H9 (cell line): ENCODE results near the gene ST8SIA6. TPM values are rescaled to one million over a fixed set of nuclear protein-coding genes. Genes with fewer than 3 reads are reported as not detected.

Experiments
- DNase-seq: peaks from one replicate; pipeline ENCODE4 v3.0.0-alpha.2; 2017
- H2AFZ ChIP-seq: one replicate; pipeline ENCODE4 v1.6.1; 2013; ENCODE audit warnings: mild to moderate bottlenecking, low read length, control low read depth, moderate library complexity
- H2AK5ac ChIP-seq: 2 replicates; pipeline ENCODE4 v1.6.1; 2013; ENCODE audit warnings: low read length, control low read depth, mixed read lengths; ENCODE audit not compliant: insufficient read length
- H2BK120ac ChIP-seq: one replicate; pipeline ENCODE4 v1.6.1; 2013; ENCODE audit warnings: low read depth, mild to moderate bottlenecking, low read length, control low read depth, inconsistent platforms; ENCODE audit not compliant: poor library complexity, severe bottlenecking
- H2BK12ac ChIP-seq: 2 replicates; pipeline ENCODE4 v1.6.1; 2013; ENCODE audit warnings: low read length, control low read depth, mixed read lengths, low read depth; ENCODE audit not compliant: insufficient read length
- H2BK15ac ChIP-seq: 2 replicates; pipeline ENCODE4 v1.6.1; 2013; ENCODE audit warnings: low read depth, low read length, control low read depth
- H2BK20ac ChIP-seq: one replicate; pipeline ENCODE4 v1.6.1; 2013; ENCODE audit warnings: low read depth, mild to moderate bottlenecking, low read length, control low read depth, inconsistent platforms; ENCODE audit not compliant: poor library complexity, severe bottlenecking
- H2BK5ac ChIP-seq: 2 replicates; pipeline ENCODE4 v1.6.1; 2013; ENCODE audit warnings: low read length, control low read depth, mixed read lengths; ENCODE audit not compliant: insufficient read length
- H3K14ac ChIP-seq: 2 replicates; pipeline ENCODE4 v1.6.1; 2013; ENCODE audit warnings: low read length, control low read depth; ENCODE audit not compliant: insufficient read depth
- H3K18ac ChIP-seq: 2 replicates; pipeline ENCODE4 v1.6.1; 2013; ENCODE audit warnings: low read depth, mild to moderate bottlenecking, mixed read lengths, low read length, control low read depth; ENCODE audit not compliant: insufficient read length
- H3K23ac ChIP-seq: 2 replicates; pipeline ENCODE4 v1.6.1; 2013; ENCODE audit warnings: low read length, control low read depth, mixed read lengths, low read depth; ENCODE audit not compliant: insufficient read length
- H3K23me2 ChIP-seq: 2 replicates; pipeline ENCODE4 v1.6.1; 2013; ENCODE audit warnings: low read depth, mild to moderate bottlenecking, mixed read lengths, low read length, control low read depth; ENCODE audit not compliant: insufficient read length, poor library complexity, severe bottlenecking
- H3K27ac ChIP-seq: 2 replicates; pipeline ENCODE4 v1.5.1; 2013; ENCODE audit warnings: low read length, control low read depth, mixed read lengths, low read depth; ENCODE audit not compliant: insufficient read length
- H3K27me3 ChIP-seq: 2 replicates; pipeline ENCODE4 v1.6.1; 2013; ENCODE audit warnings: low read length, control low read depth, inconsistent platforms; ENCODE audit not compliant: insufficient read depth
- H3K4ac ChIP-seq: 2 replicates; pipeline ENCODE4 v1.6.1; 2013; ENCODE audit warnings: low read depth, mild to moderate bottlenecking, control low read depth, inconsistent platforms, low read length, moderate library complexity
- H3K4me1 ChIP-seq: 2 replicates; pipeline ENCODE4 v1.6.1; 2013; ENCODE audit warnings: low read length, control low read depth, inconsistent platforms; ENCODE audit not compliant: insufficient read depth
- H3K4me2 ChIP-seq: 2 replicates; pipeline ENCODE4 v1.6.1; 2013; ENCODE audit warnings: low read length, control low read depth, mixed read lengths; ENCODE audit not compliant: insufficient read length, insufficient read depth
- H3K56ac ChIP-seq: 2 replicates; pipeline ENCODE4 v1.6.1; 2013; ENCODE audit warnings: low read depth, mild to moderate bottlenecking, mixed read lengths, low read length, control low read depth; ENCODE audit not compliant: insufficient read length
- H3K79me1 ChIP-seq: 2 replicates; pipeline ENCODE4 v1.6.1; 2013; ENCODE audit warnings: low read depth, mild to moderate bottlenecking, moderate library complexity, low read length, control low read depth, inconsistent platforms; ENCODE audit not compliant: insufficient read depth, poor library complexity, severe bottlenecking
- H3K79me2 ChIP-seq: 2 replicates; pipeline ENCODE4 v1.6.1; 2013; ENCODE audit warnings: low read length, control low read depth, inconsistent platforms; ENCODE audit not compliant: insufficient read depth
- H3K9ac ChIP-seq: 2 replicates; pipeline ENCODE4 v1.6.1; 2013; ENCODE audit warnings: low read length, control low read depth, mixed read lengths; ENCODE audit not compliant: insufficient read length; ENCODE audit errors: extremely low read depth
- H3K9me3 ChIP-seq: one replicate; pipeline ENCODE4 v1.6.1; 2013; ENCODE audit warnings: low read depth, low read length, inconsistent platforms; ENCODE audit not compliant: control insufficient read depth
- H3T11ph ChIP-seq: one replicate; pipeline ENCODE4 v1.6.1; 2013; ENCODE audit warnings: mild to moderate bottlenecking, low read length, control low read depth, inconsistent platforms
- H4K20me1 ChIP-seq: one replicate; pipeline ENCODE4 v1.6.1; 2013; ENCODE audit not compliant: control insufficient read depth, insufficient read length, insufficient read depth
- H4K5ac ChIP-seq: 2 replicates; pipeline ENCODE4 v1.6.1; 2013; ENCODE audit warnings: low read depth, mild to moderate bottlenecking, mixed read lengths, low read length, control low read depth; ENCODE audit not compliant: insufficient read length
- H4K8ac ChIP-seq: replicated peaks from 2 replicates; pipeline ENCODE4 v1.6.1; 2013; ENCODE audit warnings: low read length, control low read depth, mixed read lengths, low read depth; ENCODE audit not compliant: insufficient read length
- H4K91ac ChIP-seq: 2 replicates; pipeline ENCODE4 v1.6.1; 2013; ENCODE audit warnings: low read depth, mild to moderate bottlenecking, moderate library complexity, mixed read lengths, low read length, control low read depth; ENCODE audit not compliant: insufficient read length
- H3K27ac Mint-ChIP-seq, 3 experiments: 2 replicates in 2 of 3; 3 replicates in 1 of 3; pipeline ENCODE4 v1.8.0; 2020 to 2021; ENCODE audit warnings: mixed read lengths in 3 of 3, mild to moderate bottlenecking in 1 of 3, moderate library complexity in 1 of 3
- H3K27me3 Mint-ChIP-seq: 2 replicates; pipeline ENCODE4 v1.8.0; 2021; ENCODE audit warnings: low read depth, mild to moderate bottlenecking, moderate library complexity, mixed read lengths
- H3K36me3 Mint-ChIP-seq, 3 experiments: 2 replicates in 2 of 3; 3 replicates in 1 of 3; pipeline ENCODE4 v1.8.0; 2020 to 2021; ENCODE audit warnings: low read depth in 3 of 3, mixed read lengths in 3 of 3; ENCODE audit not compliant: insufficient read depth in 1 of 3
- H3K4me1 Mint-ChIP-seq, 2 experiments: 2 replicates each; pipeline ENCODE4 v1.8.0; 2020; ENCODE audit warnings: mixed read lengths in 2 of 2
- H3K4me3 Mint-ChIP-seq, 2 experiments: 2 replicates in 1 of 2; 3 replicates in 1 of 2; pipeline ENCODE4 v1.8.0; 2020 to 2021; ENCODE audit warnings: mild to moderate bottlenecking in 2 of 2, mixed read lengths in 2 of 2, moderate library complexity in 1 of 2
- H3K9me3 Mint-ChIP-seq, 2 experiments: 2 replicates in 1 of 2; 3 replicates in 1 of 2; pipeline ENCODE4 v1.8.0; 2020; ENCODE audit warnings: mild to moderate bottlenecking in 2 of 2, mixed read lengths in 2 of 2, moderate library complexity in 1 of 2
- CTCF ChIP-seq: fragments of 200-600 bp; sonication (generic); conservative IDR thresholded peaks from 3 replicates; pipeline ENCODE4 v1.8.0; 2021; ENCODE audit warnings: antibody characterized with exemption, mild to moderate bottlenecking
- WGBS: extraction: QIAGEN DNeasy Blood & Tissue Kit; methylation state at CpG from one replicate; pipeline ENCODE4 v1.1.7; 2013; ENCODE audit warnings: missing lambda C conversion rate, low lambda C conversion rate, mixed read lengths; ENCODE audit not compliant: insufficient read length; ENCODE audit errors: extremely low coverage; 5-methylcytosine and 5-hydroxymethylcytosine counted together
- total RNA-seq: library from RNA; stranded (reverse); gene quantifications from 2 replicates; pipeline ENCODE4 v1.2.1, GENCODE V29; 2021

ST8SIA6 gene
- total RNA-seq, 1 experiment from 2014 or later = 0.37 TPM

GRCh38 chr10:17452060-17452841 lies 2.1 kb downstream of the ST8SIA6 start:
- Histone ChIP-seq H3K27me3 (peaks cover 10% of the 10 kb centered on the region), H4K8ac (no peak overlapping the region), H2BK5ac (no peak overlapping the region), H4K91ac (no peak overlapping the region), H3K79me2 (no peaks in the 10 kb centered on the region), H3K4me2 (peak overlapping the region; percentile 11), H3T11ph (no peak overlapping the region), H2BK120ac (no peak overlapping the region), H2BK12ac (no peak overlapping the region), H2AK5ac (no peak overlapping the region), H2BK15ac (no peak overlapping the region), H3K56ac (no peak overlapping the region), H3K9me3 (peaks cover 5% of the 10 kb centered on the region), H3K23me2 (peaks cover 11% of the 10 kb centered on the region), H3K4me1 (no peaks in the 10 kb centered on the region; the same call in 1 of the 2 replicates), H3K4ac (no peak overlapping the region), H4K20me1 (no peaks in the 10 kb centered on the region), H3K23ac (no peak overlapping the region), H3K79me1 (no peaks in the 10 kb centered on the region), H4K5ac (no peak overlapping the region), H2AFZ (no peak overlapping the region), H3K14ac (no peak overlapping the region), H3K27ac (no peak overlapping the region), H2BK20ac (no peak overlapping the region), H3K9ac (no peak overlapping the region), H3K18ac (no peak overlapping the region)
- Mint-ChIP-seq H3K27me3 (peaks cover 49% of the 10 kb centered on the region), H3K4me1 (peaks cover 23 to 37% of the 10 kb centered on the region in 2 experiments), H3K36me3 (peaks cover 16 to 36% (median 25%) of the 10 kb centered on the region in 3 experiments), H3K27ac (no peak overlapping the region), H3K9me3 (peaks cover 28 to 30% of the 10 kb centered on the region in 2 experiments), H3K4me3 (peak overlapping the region in 1 of 2 experiments; percentile 56; a peak in 3 of 5 replicates)
- no peak for DNase-seq
- no CpG with 5 or more reads among the region's 6 CpGs for WGBS
- TF ChIP-seq CTCF = no peak
